CD8-positive, alpha-beta memory T cell (primary cell): ENCODE measurements around the gene SNU13. TPM values are rescaled to one million over a fixed set of nuclear protein-coding genes. Genes with fewer than 3 reads are reported as not detected.
"Not testable (repeated sequence)": the region's sequence is repeated elsewhere in the genome, so short reads cannot be mapped to it uniquely, and the experiment has no call there.

Source experiments
- CTCF ChIA-PET: fragments of 350-600 bp; sonication (Branson Sonifier 250); formaldehyde crosslinking; loops from one replicate; lab custom pipeline; 2021; ENCODE audit warnings: antibody characterized with exemption; lab: Charles Lee
- POLR2A ChIA-PET: fragments of 350-600 bp; sonication (Branson Sonifier 250); formaldehyde crosslinking; loops from one replicate; lab custom pipeline; 2021; ENCODE audit warnings: antibody characterized with exemption; lab: Charles Lee
- DNase-seq, 5 donors: peaks; one replicate each; pipeline versions ENCODE4 v3.0.0 to v3.0.0-alpha.2; 2020 to 2022; ENCODE audit warnings: mixed read lengths in 1 of 5
- H3K27ac ChIP-seq: one replicate; pipeline ENCODE4 v1.7.0; 2013; ENCODE audit warnings: low read depth, mild to moderate bottlenecking, low read length, moderate library complexity
- H3K27me3 ChIP-seq: 2 replicates; pipeline ENCODE4 v1.7.0; 2013; ENCODE audit warnings: low read length, mild to moderate bottlenecking; ENCODE audit not compliant: insufficient read depth, poor library complexity, severe bottlenecking
- H3K36me3 ChIP-seq: 2 replicates; pipeline ENCODE4 v1.7.0; 2013; ENCODE audit warnings: mild to moderate bottlenecking, low read length, moderate library complexity; ENCODE audit not compliant: insufficient read depth
- H3K4me1 ChIP-seq: 2 replicates; pipeline ENCODE4 v1.7.0; 2013; ENCODE audit warnings: mild to moderate bottlenecking, low read length, moderate library complexity; ENCODE audit not compliant: insufficient read depth
- H3K4me3 ChIP-seq: 2 replicates; pipeline ENCODE4 v1.7.0; 2013; ENCODE audit warnings: mild to moderate bottlenecking, low read length
- H3K9me3 ChIP-seq: 2 replicates; pipeline ENCODE4 v1.7.0; 2013; ENCODE audit warnings: mild to moderate bottlenecking, low read length
- H3K27ac Mint-ChIP-seq, 8 donors: one replicate each; pipeline ENCODE4 v1.8.0; 2020 to 2021; ENCODE audit warnings: mixed read lengths in 8 of 8, mild to moderate bottlenecking in 6 of 8, inconsistent platforms in 3 of 8, moderate library complexity in 3 of 8
- H3K27me3 Mint-ChIP-seq, 2 donors: one replicate each; pipeline ENCODE4 v1.8.0; 2020 to 2021; ENCODE audit warnings: mixed read lengths in 2 of 2, mild to moderate bottlenecking in 1 of 2, moderate library complexity in 1 of 2
- H3K36me3 Mint-ChIP-seq, 3 donors: one replicate each; pipeline ENCODE4 v1.8.0; 2020 to 2021; ENCODE audit warnings: mixed read lengths in 3 of 3, inconsistent platforms in 1 of 3, mild to moderate bottlenecking in 1 of 3
- H3K4me1 Mint-ChIP-seq, 3 donors: one replicate each; pipeline ENCODE4 v1.8.0; 2020 to 2021; ENCODE audit warnings: mixed read lengths in 3 of 3, inconsistent platforms in 1 of 3, mild to moderate bottlenecking in 1 of 3
- H3K4me3 Mint-ChIP-seq, 7 donors: one replicate each; pipeline ENCODE4 v1.8.0; 2020 to 2021; ENCODE audit warnings: mixed read lengths in 7 of 7, mild to moderate bottlenecking in 6 of 7, moderate library complexity in 4 of 7, inconsistent platforms in 2 of 7
- H3K9me3 Mint-ChIP-seq, 5 donors: one replicate each; pipeline ENCODE4 v1.8.0; 2020 to 2022; ENCODE audit warnings: mixed read lengths in 5 of 5, mild to moderate bottlenecking in 3 of 5, moderate library complexity in 2 of 5, inconsistent platforms in 1 of 5
- polyA plus RNA-seq: library from polyadenylated mRNA; unstranded; fragments of 300-500 nt; fragmentation: Illumina TruSeq; gene quantifications from one replicate; pipeline ENCODE4 v1.2.3, GENCODE V29; 2021
- total RNA-seq, 2 experiments: library from RNA; stranded (reverse); gene quantifications; one replicate each; pipeline ENCODE4 v1.2.3, GENCODE V29; 2021

SNU13 gene
- total RNA-seq (100 to 1,000 TPM; 315 to 324 TPM), polyA plus RNA-seq (270 TPM)

- Mint-ChIP-seq H3K4me3 (peak within 1 kb of the TSS; percentile 92 to 98 (median 95)), H3K36me3 (peaks cover 0 to 15% (median 2%) of the 10 kb centered on the region in 3 donors), H3K9me3 (no peaks in the 10 kb centered on the region), H3K27ac (peak within 1 kb of the TSS; percentile 92 to 99 (median 98)), H3K27me3 (no peaks in the 10 kb centered on the region), H3K4me1 (peaks cover 25 to 47% (median 37%) of the 10 kb centered on the region in 3 donors)
- Histone ChIP-seq H3K36me3 (no peaks in the 10 kb centered on the region), H3K9me3 (no peaks in the 10 kb centered on the region), H3K4me1 (peaks cover 13% of the 10 kb centered on the region), H3K4me3 (peak within 1 kb of the TSS; percentile 89), H3K27ac (peak within 1 kb of the TSS; percentile 98), H3K27me3 (no peaks in the 10 kb centered on the region)
- CTCF ChIA-PET: interaction anchor here (0.7 to 5.7 kb wide), 6 partner anchors 9 to 252 kb away, joined by 3 to 40 read pairs (median 6); no protein-coding TSS in a partner anchor
- peak; percentile 90 to 94 (median 91) for DNase-seq
- POLR2A ChIA-PET: interaction anchor here (0.6 to 3.2 kb wide), 15 partner anchors 9 to 403 kb away, joined by 3 to 20 read pairs (median 6); partner anchors contain the start of genes CCDC134, DESI1, MEI1 and NDUFA6
Observed at GRCh38 chr22:41688365-41689211, at the start of gene SNU13. Gene SNU13, minus strand, starts transcription at chr22:41688867. Its CDS starts 71 bp downstream, at chr22:41688796.

DNA sequence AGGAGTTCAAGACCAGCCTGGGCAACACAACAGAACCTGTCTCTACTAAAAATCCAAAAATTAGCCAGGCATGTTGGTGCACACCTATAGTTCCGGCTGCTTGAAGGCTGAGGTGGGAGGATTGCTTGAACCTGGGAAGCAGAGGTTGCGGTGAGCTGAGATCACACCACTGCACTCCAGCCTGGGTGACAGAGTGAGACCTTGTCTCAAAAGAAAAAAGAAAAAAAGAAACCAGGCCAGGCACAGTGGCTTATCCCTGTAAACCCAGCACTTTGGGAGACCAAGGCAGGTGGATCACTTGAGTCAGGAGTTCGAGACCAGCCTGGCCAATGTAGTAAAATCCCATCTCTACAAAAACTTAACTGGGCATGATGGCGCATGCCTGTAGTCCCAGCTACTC, 44.6 kb upstream of the SNU13 start:
- H3K9me3 ChIP-seq, H3K27ac ChIP-seq, H3K27me3 Mint-ChIP-seq, H3K4me1 Mint-ChIP-seq, H3K4me1 ChIP-seq, H3K27ac Mint-ChIP-seq, H3K9me3 Mint-ChIP-seq, DNase-seq, H3K36me3 Mint-ChIP-seq, H3K36me3 ChIP-seq, H3K27me3 ChIP-seq, H3K4me3 Mint-ChIP-seq, H3K4me3 ChIP-seq, CTCF ChIA-PET: not testable (repeated sequence)
- POLR2A ChIA-PET: interaction anchor here (0.6 kb wide), 1 partner anchor 44 kb away, joined by 4 read pairs; no protein-coding TSS in a partner anchor

GRCh38 chr22:41732096-41732772, 43.6 kb upstream of the SNU13 start:
- no peaks in the 10 kb centered on the region for H3K36me3 ChIP-seq
- ChIA-PET POLR2A (no interaction called here), CTCF (interaction anchor here (1.1 kb wide), 1 partner anchor 15 kb away, joined by 3 read pairs; no protein-coding TSS in a partner anchor)
- Mint-ChIP-seq H3K4me1 (no peaks in the 10 kb centered on the region), H3K27ac (peak overlapping the region in 1 of 8 donors; percentile 40), H3K27me3 (peaks cover 0 to 6% of the 10 kb centered on the region in 2 donors), H3K36me3 (no peaks in the 10 kb centered on the region), H3K4me3 (peak overlapping the region in 1 of 7 donors; percentile 13), H3K9me3 (no peaks in the 10 kb centered on the region)
- no peak for DNase-seq
- no peak overlapping the region for H3K27ac ChIP-seq
- H3K9me3 ChIP-seq: no peaks in the 10 kb centered on the region
- no peaks in the 10 kb centered on the region for H3K27me3 ChIP-seq
- no peaks in the 10 kb centered on the region for H3K4me1 ChIP-seq
- H3K4me3 ChIP-seq: no peak overlapping the region

DNA sequence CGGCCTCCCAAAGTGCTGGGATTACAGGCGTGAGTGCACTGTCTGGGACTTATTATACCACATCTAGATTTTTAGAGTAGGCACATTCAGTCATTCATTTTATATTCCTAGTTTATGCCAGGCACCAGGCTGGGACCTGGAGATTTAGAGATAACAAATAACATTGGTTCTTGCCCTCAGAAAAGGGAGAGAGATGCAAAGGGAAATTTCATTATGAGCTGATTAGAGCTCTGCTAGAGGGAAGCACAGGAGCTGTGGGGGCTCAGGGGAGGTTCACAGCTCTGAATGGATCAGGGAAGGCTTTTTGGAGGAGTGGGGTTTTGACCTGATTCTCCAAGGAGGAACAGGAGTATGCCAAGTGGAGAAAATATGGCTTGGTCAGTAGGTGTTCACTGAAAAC, 42.9 kb upstream of the SNU13 start:
- Mint-ChIP-seq H3K4me1 (no peaks in the 10 kb centered on the region), H3K27ac (no peak overlapping the region), H3K36me3 (no peaks in the 10 kb centered on the region), H3K27me3 (peaks cover 2 to 4% of the 10 kb centered on the region in 2 donors), H3K9me3 (no peaks in the 10 kb centered on the region), H3K4me3 (no peak overlapping the region)
- POLR2A ChIA-PET: no interaction called here
- Histone ChIP-seq H3K9me3 (no peaks in the 10 kb centered on the region), H3K27ac (no peak overlapping the region), H3K36me3 (no peaks in the 10 kb centered on the region), H3K4me3 (no peak overlapping the region), H3K27me3 (no peaks in the 10 kb centered on the region), H3K4me1 (no peaks in the 10 kb centered on the region)
- CTCF ChIA-PET: interaction anchor here (1.1 kb wide), 1 partner anchor 15 kb away, joined by 3 read pairs; no protein-coding TSS in a partner anchor
- DNase-seq: no peak

DNA sequence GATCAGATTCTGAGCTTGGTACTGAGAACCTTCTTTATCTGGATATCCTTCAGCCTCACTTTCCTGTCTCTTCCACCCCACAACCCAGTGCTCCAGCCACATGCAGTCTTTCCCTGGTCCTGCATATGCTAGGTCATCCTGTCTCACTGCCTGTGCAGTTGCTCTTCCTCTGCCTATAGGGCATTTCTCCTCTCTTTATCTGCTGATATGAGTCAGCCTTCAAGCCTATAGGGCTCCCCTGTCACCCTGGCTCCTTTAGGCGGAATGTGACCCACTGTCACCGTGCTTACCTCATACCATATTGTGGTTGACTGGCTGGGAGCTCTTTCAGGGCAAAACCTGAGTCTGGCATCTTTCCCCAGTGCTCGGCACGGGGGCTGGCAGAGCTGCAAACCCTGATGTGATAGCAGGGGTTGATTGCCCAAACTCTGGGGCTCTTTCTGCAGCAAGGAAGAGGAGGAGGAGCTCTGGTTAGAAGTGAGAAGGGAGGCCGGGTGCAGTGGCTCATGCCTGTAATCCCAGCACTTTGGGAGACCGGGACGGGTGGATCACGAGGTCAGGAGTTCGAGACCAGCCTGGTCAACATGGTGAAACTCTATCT, 36.9 kb upstream of the SNU13 start:
- CTCF ChIA-PET: interaction anchor here (1.1 to 2.6 kb wide), 3 partner anchors 21 to 28 kb away, joined by 3 to 5 read pairs (median 3); no protein-coding TSS in a partner anchor
- no peaks in the 10 kb centered on the region for H3K4me1 Mint-ChIP-seq

GRCh38 chr22:41722496-41722895, 33.8 kb upstream of the SNU13 start:
- no peak overlapping the region for H3K4me3 Mint-ChIP-seq
- H3K36me3 Mint-ChIP-seq: no peaks in the 10 kb centered on the region
- H3K27me3 Mint-ChIP-seq: peaks cover 2 to 10% of the 10 kb centered on the region in 2 donors
- ChIA-PET POLR2A (interaction anchor here (0.6 kb wide), 2 partner anchors 26 to 152 kb away, joined by 3 read pairs; no protein-coding TSS in a partner anchor), CTCF (interaction anchor here (2.1 kb wide), 1 partner anchor 25 kb away, joined by 5 read pairs; no protein-coding TSS in a partner anchor)
- H3K4me1 Mint-ChIP-seq: no peaks in the 10 kb centered on the region
- no peaks in the 10 kb centered on the region for H3K9me3 ChIP-seq
- DNase-seq: no peak
- H3K4me1 ChIP-seq: no peaks in the 10 kb centered on the region
- H3K36me3 ChIP-seq: no peaks in the 10 kb centered on the region
- H3K27me3 ChIP-seq: peaks cover 3% of the 10 kb centered on the region
- no peak overlapping the region for H3K27ac Mint-ChIP-seq
- no peak overlapping the region for H3K4me3 ChIP-seq
- H3K27ac ChIP-seq: no peak overlapping the region
- H3K9me3 Mint-ChIP-seq: no peaks in the 10 kb centered on the region

More for the DNA sequence above, 36.9 kb upstream of the SNU13 start:
- H3K36me3 ChIP-seq: no peaks in the 10 kb centered on the region
- Mint-ChIP-seq H3K36me3 (no peaks in the 10 kb centered on the region), H3K27me3 (peaks cover 2 to 10% of the 10 kb centered on the region in 2 donors), H3K4me3 (no peak overlapping the region), H3K9me3 (no peaks in the 10 kb centered on the region), H3K27ac (no peak overlapping the region)
- H3K9me3 ChIP-seq: no peaks in the 10 kb centered on the region
- POLR2A ChIA-PET: no interaction called here
- H3K27me3 ChIP-seq: no peaks in the 10 kb centered on the region
- H3K27ac ChIP-seq: no peak overlapping the region
- no peaks in the 10 kb centered on the region for H3K4me1 ChIP-seq
- DNase-seq: no peak
- H3K4me3 ChIP-seq: no peak overlapping the region

DNA sequence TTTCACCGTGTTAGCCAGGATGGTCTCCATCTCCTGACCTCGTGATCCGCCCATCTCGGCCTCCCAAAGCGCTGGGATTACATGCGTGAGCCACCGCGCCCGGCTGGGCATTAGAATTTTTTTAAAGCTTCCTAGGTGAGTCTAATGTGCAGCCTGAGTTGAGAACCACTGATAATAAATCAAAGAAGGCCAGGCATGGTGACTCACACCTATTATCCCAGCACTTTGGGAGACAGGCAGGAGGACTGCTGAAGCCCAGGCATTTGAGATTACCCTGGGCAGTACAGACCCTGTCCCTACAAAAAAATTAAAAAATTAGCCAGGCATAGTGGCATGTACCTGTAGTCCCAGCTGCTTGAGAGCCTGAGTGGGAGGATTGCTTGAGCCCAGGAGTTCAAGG, 24.3 kb upstream of the SNU13 start:
- Histone ChIP-seq H3K9me3 (no peaks in the 10 kb centered on the region), H3K27me3 (peaks cover 3% of the 10 kb centered on the region), H3K27ac (no peak overlapping the region), H3K4me1 (no peaks in the 10 kb centered on the region), H3K36me3 (no peaks in the 10 kb centered on the region), H3K4me3 (no peak overlapping the region)
- Mint-ChIP-seq H3K27me3 (peaks cover 0 to 2% of the 10 kb centered on the region in 2 donors), H3K27ac (peak overlapping the region in 1 of 8 donors; percentile 58), H3K4me3 (no peak overlapping the region), H3K9me3 (no peaks in the 10 kb centered on the region), H3K4me1 (no peaks in the 10 kb centered on the region), H3K36me3 (no peaks in the 10 kb centered on the region)
- CTCF ChIA-PET: no interaction called here
- DNase-seq: no peak
- POLR2A ChIA-PET: no interaction called here
